Measurements from ENCODE around the gene ATP8B3. TPM values are rescaled to one million over a fixed set of nuclear protein-coding genes. Genes with fewer than 3 reads are reported as not detected.

Gene ATP8B3
- total RNA-seq, 1 experiment from 2014 or later: 9.6 TPM

DNA sequence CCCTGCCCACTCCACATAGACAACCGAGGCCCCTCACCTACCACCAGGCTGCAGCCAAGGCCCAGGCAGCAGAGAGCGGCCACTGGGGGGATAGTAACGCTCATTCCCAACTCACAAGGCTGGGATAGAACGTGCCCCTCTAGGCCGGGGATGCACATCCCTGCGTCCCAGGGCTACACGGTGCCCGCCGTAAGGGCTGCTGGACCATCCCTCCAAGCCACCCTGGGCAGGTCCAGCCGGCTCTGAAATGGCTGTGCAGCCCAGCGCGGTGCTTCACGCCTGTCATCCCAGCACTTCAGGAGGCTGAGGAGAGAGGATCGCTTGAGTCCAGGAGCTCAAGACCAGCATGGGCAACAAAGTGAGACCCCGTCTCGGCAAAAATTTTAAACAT lies 33.0 kb upstream of the ATP8B3 start:
- Histone ChIP-seq H2BK15ac (ENCODE audit: low read depth, low read length) (no peak overlapping the region), H3K27ac (ENCODE audit: insufficient read length, low read depth, low read length) (no peak overlapping the region), H4K8ac (replicated peaks; ENCODE audit: insufficient read length, low read depth, low read length) (no peak overlapping the region), H3K9ac (ENCODE audit: extremely low read depth, insufficient read length, low read length) (no peak overlapping the region), H3T11ph (ENCODE audit: low read length) (no peak overlapping the region), H4K5ac (ENCODE audit: insufficient read length, low read depth, low read length) (no peak overlapping the region), H4K20me1 (ENCODE audit: control insufficient read depth, insufficient read depth, insufficient read length) (peaks cover 5% of the 10 kb centered on the region), H3K27me3 (ENCODE audit: insufficient read depth, low read length) (no peaks in the 10 kb centered on the region), H3K14ac (ENCODE audit: insufficient read depth, low read length) (no peak overlapping the region), H2BK120ac (ENCODE audit: low read depth, low read length, poor library complexity, severe bottlenecking) (no peak overlapping the region), H2BK20ac (ENCODE audit: low read depth, low read length, poor library complexity, severe bottlenecking) (no peak overlapping the region), H2BK12ac (ENCODE audit: insufficient read length, low read depth, low read length) (no peak overlapping the region), H3K18ac (ENCODE audit: insufficient read length, low read depth, low read length) (no peak overlapping the region), H3K4me2 (ENCODE audit: insufficient read depth, insufficient read length, low read length) (no peak overlapping the region), H3K79me1 (ENCODE audit: insufficient read depth, low read depth, low read length, poor library complexity, severe bottlenecking) (peaks cover 12% of the 10 kb centered on the region), H3K79me2 (ENCODE audit: insufficient read depth, low read length) (peaks cover 28% of the 10 kb centered on the region; the same call in 1 of the 2 replicates), H2AK5ac (ENCODE audit: insufficient read length, low read length) (no peak overlapping the region), H2AFZ (ENCODE audit: low read length) (no peak overlapping the region), H3K4ac (ENCODE audit: low read depth, low read length) (no peak overlapping the region), H4K91ac (ENCODE audit: insufficient read length, low read depth, low read length) (no peak overlapping the region), H3K23ac (ENCODE audit: insufficient read length, low read depth, low read length) (no peak overlapping the region), H3K4me1 (ENCODE audit: insufficient read depth, low read length) (no peaks in the 10 kb centered on the region), H3K9me3 (ENCODE audit: control insufficient read depth, low read depth, low read length) (no peaks in the 10 kb centered on the region), H2BK5ac (ENCODE audit: insufficient read length, low read length) (no peak overlapping the region), H3K56ac (ENCODE audit: insufficient read length, low read depth, low read length) (no peak overlapping the region), H3K23me2 (ENCODE audit: insufficient read length, low read depth, low read length, poor library complexity, severe bottlenecking) (peaks cover 7% of the 10 kb centered on the region)
- Mint-ChIP-seq H3K27ac (no peak overlapping the region), H3K4me1 (peaks cover 11 to 22% of the 10 kb centered on the region in 2 experiments), H3K9me3 (no peaks in the 10 kb centered on the region), H3K36me3 (ENCODE audit: insufficient read depth in 1 of 3, low read depth in 3 of 3) (peaks cover 0 to 6% (median 0%) of the 10 kb centered on the region in 3 experiments; a peak in 3 of 7 replicates), H3K4me3 (no peak overlapping the region), H3K27me3 (ENCODE audit: low read depth) (no peaks in the 10 kb centered on the region)
- no peak for DNase-seq
- TF ChIP-seq, protein P1, sequence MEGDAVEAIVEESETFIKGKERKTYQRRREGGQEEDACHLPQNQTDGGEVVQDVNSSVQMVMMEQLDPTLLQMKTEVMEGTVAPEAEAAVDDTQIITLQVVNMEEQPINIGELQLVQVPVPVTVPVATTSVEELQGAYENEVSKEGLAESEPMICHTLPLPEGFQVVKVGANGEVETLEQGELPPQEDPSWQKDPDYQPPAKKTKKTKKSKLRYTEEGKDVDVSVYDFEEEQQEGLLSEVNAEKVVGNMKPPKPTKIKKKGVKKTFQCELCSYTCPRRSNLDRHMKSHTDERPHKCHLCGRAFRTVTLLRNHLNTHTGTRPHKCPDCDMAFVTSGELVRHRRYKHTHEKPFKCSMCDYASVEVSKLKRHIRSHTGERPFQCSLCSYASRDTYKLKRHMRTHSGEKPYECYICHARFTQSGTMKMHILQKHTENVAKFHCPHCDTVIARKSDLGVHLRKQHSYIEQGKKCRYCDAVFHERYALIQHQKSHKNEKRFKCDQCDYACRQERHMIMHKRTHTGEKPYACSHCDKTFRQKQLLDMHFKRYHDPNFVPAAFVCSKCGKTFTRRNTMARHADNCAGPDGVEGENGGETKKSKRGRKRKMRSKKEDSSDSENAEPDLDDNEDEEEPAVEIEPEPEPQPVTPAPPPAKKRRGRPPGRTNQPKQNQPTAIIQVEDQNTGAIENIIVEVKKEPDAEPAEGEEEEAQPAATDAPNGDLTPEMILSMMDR (conservative IDR thresholded peaks at IDR 0.05): no peak
- no CpG with 5 or more reads among the region's 16 CpGs for WGBS (ENCODE audit: extremely low coverage, insufficient read length, low lambda C conversion rate)

Data from H9 (cell line).